ENCODE results near the gene SERINC1. TPM values are rescaled to one million over a fixed set of nuclear protein-coding genes. Genes with fewer than 3 reads are reported as not detected.

Gene SERINC1
- total and polyA plus RNA-seq, 9 of the 15 experiments (the other 6 are each of a cell fraction or from before 2014, with no cell fraction given), result 28.8 to 64.6 (median 39.7) TPM

DNA sequence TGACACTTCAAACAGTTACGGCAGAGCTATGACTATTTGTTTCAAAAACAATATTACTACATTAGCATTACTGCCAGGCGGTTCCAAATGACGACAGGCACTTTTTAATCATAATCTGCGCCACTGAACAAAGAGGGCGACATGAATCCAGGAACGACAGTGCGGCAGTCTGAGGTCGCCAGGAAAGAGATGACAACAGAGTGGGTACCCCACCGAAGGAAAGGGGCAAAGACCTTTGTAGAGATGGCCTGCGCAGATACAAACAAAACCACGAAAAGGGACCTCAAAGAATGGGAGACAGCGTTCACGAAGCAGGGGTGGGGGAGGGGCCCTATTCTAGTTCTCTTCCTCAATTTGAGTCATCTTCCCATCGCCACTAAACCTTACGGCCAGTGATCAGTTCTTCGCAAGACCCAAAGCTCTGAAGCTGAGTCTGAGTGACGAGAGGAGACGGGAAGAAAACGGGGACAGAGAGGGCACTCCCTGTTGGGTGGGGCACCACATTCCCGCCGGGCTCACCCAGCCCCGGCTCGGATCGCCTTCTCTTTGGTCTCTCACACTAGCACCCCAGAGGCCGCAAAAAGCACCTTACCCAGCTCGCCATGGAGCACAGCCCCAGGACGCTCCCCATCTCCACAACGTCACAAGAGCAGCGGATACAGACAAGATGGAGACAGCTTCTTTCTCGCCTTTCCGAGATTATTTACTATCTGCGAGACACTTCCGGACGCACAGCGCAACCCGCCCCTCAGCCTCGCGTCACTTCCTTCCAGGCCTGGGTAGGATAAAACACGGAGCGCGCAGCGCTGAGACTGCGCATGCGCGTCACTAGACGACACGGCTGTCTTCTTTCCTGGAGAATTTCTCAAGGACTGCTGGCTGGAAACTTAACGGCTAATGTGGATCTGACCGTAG, at the start of gene SERINC1 (continued):
- TF ChIP-seq ZFX (CRISPR knock-in tag; IDR thresholded peaks at IDR 0.05) (peak; percentile 48; the same call in 1 of the 2 replicates), TOE1 (IDR thresholded peaks at IDR 0.05; ENCODE audit: borderline replicate concordance) (no peak), TOE1 (CRISPR knock-in tag; IDR thresholded peaks at IDR 0.05; ENCODE audit: borderline replicate concordance, low read depth) (no peak), ZNF347 (CRISPR knock-in tag; IDR thresholded peaks at IDR 0.05; ENCODE audit: low read depth) (no peak), HMGN3 (IDR thresholded peaks at IDR 0.05; ENCODE audit: borderline replicate concordance, extremely low read depth, insufficient read length, low read depth, low read length) (no peak), JUND (IDR thresholded peaks at IDR 0.05; ENCODE audit: borderline replicate concordance, low read depth, low read length) (no peak; the same call in 1 of the 2 replicates), JUND (tag; IDR thresholded peaks at IDR 0.05; ENCODE audit: borderline replicate concordance, low read depth, low read length) (peak; percentile 37; the same call in 1 of the 3 replicates), NKRF (IDR thresholded peaks at IDR 0.05; ENCODE audit: borderline replicate concordance) (peak; percentile 55; the same call in 1 of the 2 replicates), GABPB2 (CRISPR knock-in tag; conservative IDR thresholded peaks at IDR 0.05) (no peak), SPI1 (IDR thresholded peaks at IDR 0.05; ENCODE audit: borderline replicate concordance, low read depth, low read length) (peak; percentile 77), BRD9 (IDR thresholded peaks at IDR 0.05; ENCODE audit: low read depth, partially characterized antibody) (peak; percentile 36), NFRKB (IDR thresholded peaks at IDR 0.05; ENCODE audit: low read depth) (peak; percentile 94), PTRF (tag; IDR thresholded peaks at IDR 0.05) (no peak), MAZ (CRISPR knock-in tag; conservative IDR thresholded peaks at IDR 0.05 in 1 of 2, IDR thresholded peaks at IDR 0.05 in 1 of 2) (peak; percentile 59; a peak in 2 of 4 replicates), MTA1 (IDR thresholded peaks at IDR 0.05; ENCODE audit: borderline replicate concordance) (peak; percentile 87), POLR3G (IDR thresholded peaks at IDR 0.05; ENCODE audit: extremely low read depth, insufficient read length, insufficient replicate concordance) (no peak), CREM (IDR thresholded peaks at IDR 0.05; ENCODE audit: low read depth) (peak; percentile 96)
